Colonic mucosa (tissue), 4 donors: Measurements from ENCODE around the gene PPARGC1A. TPM values are rescaled to one million over a fixed set of nuclear protein-coding genes. Genes with fewer than 3 reads are reported as not detected.

Source experiments
- DNase-seq: peaks from one replicate; pipeline ENCODE4 v3.0.0-alpha.2; 2020
- H3K27ac ChIP-seq: fragments of 200-600 bp; one replicate; pipeline ENCODE4 v1.8.0; 2021
- H3K27me3 ChIP-seq: fragments of 200-600 bp; one replicate; pipeline ENCODE4 v1.8.0; 2021
- H3K36me3 ChIP-seq: fragments of 200-600 bp; one replicate; pipeline ENCODE4 v1.8.0; 2021
- H3K4me1 ChIP-seq: fragments of 200-600 bp; one replicate; pipeline ENCODE4 v1.8.0; 2021; ENCODE audit warnings: mild to moderate bottlenecking
- H3K4me3 ChIP-seq: fragments of 200-600 bp; one replicate; pipeline ENCODE4 v1.8.0; 2021
- H3K9ac ChIP-seq, 2 donors: one replicate each; pipeline ENCODE4 v1.7.0; 2013; ENCODE audit warnings: control low read depth in 2 of 2, low read depth in 2 of 2, low read length in 2 of 2
- H3K9me3 ChIP-seq: fragments of 200-600 bp; one replicate; pipeline ENCODE4 v1.8.0; 2021
- CTCF ChIP-seq: fragments of 200-600 bp; IDR thresholded peaks from one replicate; pipeline ENCODE4 v1.8.0; 2022; ENCODE audit warnings: antibody characterized with exemption, mild to moderate bottlenecking
- intact Hi-C: fragments of 100-400 bp; cut with DNase I; formaldehyde crosslinking; loops from one replicate; pipeline ENCODE4 v1.14.1; 2022
- total RNA-seq, 2 donors: library from RNA; stranded (reverse); fragmentation: NEBNext Ultra II Directional in 1 of 2; extraction: Animal tissue kit (Norgen Biotek cat#: 25700) in 1 of 2; gene quantifications; one replicate each; pipeline ENCODE4 v1.2.1, GENCODE V29; 2021
- donor health status: healthy.
- donor health status: DM: no; HTN: no; CAD: no.
- donor health status: DM: no; HTN: no; CAD: no.

The PPARGC1A gene
- total RNA-seq, 2 donors from 2014 or later, result 44.4 to 48.4 TPM

- DNase-seq, result peak; percentile 37
- intact Hi-C loops, result no loop called here
- no peak overlapping the region for H3K4me3 ChIP-seq
- H3K36me3 ChIP-seq, result no peaks in the 10 kb centered on the region
- no peak overlapping the region for H3K27ac ChIP-seq
- H3K9ac ChIP-seq, result no peak overlapping the region
- no peaks in the 10 kb centered on the region for H3K4me1 ChIP-seq
- H3K9me3 ChIP-seq, result no peaks in the 10 kb centered on the region
- peak; percentile 13 for TF ChIP-seq CTCF
- H3K27me3 ChIP-seq, result no peaks in the 10 kb centered on the region
Observed at GRCh38 chr4:23775694-23776093, 114.2 kb downstream of the PPARGC1A start.

GRCh38 chr4:23774909-23775308 lies 114.9 kb downstream of the PPARGC1A start:
- TF ChIP-seq CTCF, result no peak
- H3K9me3 ChIP-seq, result no peaks in the 10 kb centered on the region
- intact Hi-C loops, result no loop called here
- H3K27me3 ChIP-seq, result no peaks in the 10 kb centered on the region
- no peaks in the 10 kb centered on the region for H3K4me1 ChIP-seq
- no peak for DNase-seq
- H3K27ac ChIP-seq, result no peak overlapping the region
- H3K9ac ChIP-seq, result no peak overlapping the region
- no peaks in the 10 kb centered on the region for H3K36me3 ChIP-seq
- no peak overlapping the region for H3K4me3 ChIP-seq

- H3K9ac ChIP-seq, result no peak overlapping the region
- no peak overlapping the region for H3K4me3 ChIP-seq
- no peak for DNase-seq
- H3K36me3 ChIP-seq, result no peaks in the 10 kb centered on the region
- no peak overlapping the region for H3K27ac ChIP-seq
- no peaks in the 10 kb centered on the region for H3K9me3 ChIP-seq
- intact Hi-C loops, result no loop called here
- no peaks in the 10 kb centered on the region for H3K27me3 ChIP-seq
- TF ChIP-seq CTCF, result no peak
- no peaks in the 10 kb centered on the region for H3K4me1 ChIP-seq
Observed at GRCh38 chr4:23773884-23774636, 115.8 kb downstream of the PPARGC1A start.

GRCh38 chr4:23770011-23770410 lies 119.8 kb downstream of the PPARGC1A start:
- Histone ChIP-seq H3K36me3 (no peaks in the 10 kb centered on the region), H3K9ac (no peak overlapping the region), H3K9me3 (no peaks in the 10 kb centered on the region), H3K4me1 (no peaks in the 10 kb centered on the region), H3K27me3 (no peaks in the 10 kb centered on the region), H3K4me3 (no peak overlapping the region), H3K27ac (no peak overlapping the region)
- TF ChIP-seq CTCF, result no peak
- intact Hi-C loops, result no loop called here
- no peak for DNase-seq

- H3K27me3 ChIP-seq, result no peaks in the 10 kb centered on the region
- H3K27ac ChIP-seq, result no peak overlapping the region
- no peaks in the 10 kb centered on the region for H3K4me1 ChIP-seq
- no peaks in the 10 kb centered on the region for H3K36me3 ChIP-seq
- H3K4me3 ChIP-seq, result no peak overlapping the region
- DNase-seq, result no peak
- TF ChIP-seq CTCF, result no peak
- intact Hi-C loops, result no loop called here
- H3K9ac ChIP-seq, result no peak overlapping the region
- no peaks in the 10 kb centered on the region for H3K9me3 ChIP-seq
Observed at GRCh38 chr4:23769406-23769805, 120.4 kb downstream of the PPARGC1A start.
